Ascending aorta (tissue), 2 donors: ENCODE results near the gene CYP2A13. TPM values are rescaled to one million over a fixed set of nuclear protein-coding genes. Genes with fewer than 3 reads are reported as not detected.
"Not testable (repeated sequence)": the region's sequence is repeated elsewhere in the genome, so short reads cannot be mapped to it uniquely, and the experiment has no call there.

Source experiments
- DNase-seq, 2 donors: peaks; one replicate each; pipeline ENCODE4 v3.0.0-alpha.2; 2019; ENCODE audit warnings: low spot score in 2 of 2
- H3K27ac ChIP-seq, 2 donors: fragments of 200-600 bp; sonication (generic); one replicate each; pipeline ENCODE4 v1.5.1; 2016 to 2017; ENCODE audit warnings: mild to moderate bottlenecking in 1 of 2
- H3K27me3 ChIP-seq: fragments of 200-600 bp; sonication (generic); one replicate; pipeline ENCODE4 v1.5.1; 2017
- H3K36me3 ChIP-seq, 2 donors: fragments of 200-600 bp; sonication (generic); one replicate each; pipeline ENCODE4 v1.5.1; 2016
- H3K4me1 ChIP-seq, 2 donors: fragments of 200-600 bp; sonication (generic); one replicate each; pipeline ENCODE4 v1.5.1; 2016 to 2017; ENCODE audit warnings: mild to moderate bottlenecking in 1 of 2
- H3K4me3 ChIP-seq, 2 donors: fragments of 200-600 bp; sonication (generic); one replicate each; pipeline ENCODE4 v1.5.1; 2016 to 2017; ENCODE audit warnings: mild to moderate bottlenecking in 1 of 2
- H3K9me3 ChIP-seq, 2 donors: fragments of 200-600 bp; sonication (generic); one replicate each; pipeline ENCODE4 v1.5.1; 2016
- CTCF ChIP-seq, 3 experiments: fragments of 200-600 bp in 2 of 3; fragments of 450-650 bp in 1 of 3; sonication (generic) in 2 of 3; IDR thresholded peaks; one replicate each; pipeline ENCODE4 v1.5.1; 2016 to 2019; ENCODE audit warnings: antibody characterized with exemption in 3 of 3, mild to moderate bottlenecking in 1 of 3, moderate library complexity in 1 of 3
- intact Hi-C: fragments of 100-400 bp; cut with DNase I; formaldehyde crosslinking; loops from one replicate; pipeline ENCODE4 v1.15.1; 2023
- total RNA-seq: library from RNA; depleted of rRNA; stranded (reverse); fragments of >200 nt; gene quantifications from one replicate; pipeline ENCODE4 v1.1.0, GENCODE V29; 2016

The CYP2A13 gene
- total RNA-seq = not detected

DNA sequence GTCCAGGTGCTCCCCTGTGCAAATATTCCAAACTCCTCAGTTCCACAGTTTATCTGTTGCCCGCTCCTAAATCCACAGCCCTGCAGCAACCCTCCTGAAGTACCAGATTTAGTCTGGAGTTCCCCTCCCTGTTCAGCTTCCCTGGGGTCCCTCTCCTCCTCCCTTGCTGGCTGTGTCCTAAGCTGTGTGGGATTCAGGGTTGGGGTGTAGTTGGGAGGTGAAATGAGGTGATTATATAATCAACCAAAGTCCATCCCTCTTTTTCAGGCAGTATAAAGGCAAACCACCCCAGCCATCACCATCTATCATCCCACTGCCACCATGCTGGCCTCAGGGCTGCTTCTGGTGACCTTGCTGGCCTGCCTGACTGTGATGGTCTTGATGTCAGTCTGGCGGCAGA lies at the start of gene CYP2A13:
TSS of gene CYP2A13 (plus strand) at position 301 of the 400 bp plus-strand sequence. CDS start at position 322, 21 bp downstream.
- no peaks in the 10 kb centered on the region for H3K27me3 ChIP-seq
- intact Hi-C loops = no loop called here
- no peak for TF ChIP-seq CTCF (IDR thresholded peaks at IDR 0.05)
- no peak for DNase-seq
- H3K36me3 ChIP-seq = no peaks in the 10 kb centered on the region
- H3K4me3 ChIP-seq = no peak within 1 kb of the TSS
- H3K4me1 ChIP-seq = no peaks in the 10 kb centered on the region
- no peaks in the 10 kb centered on the region for H3K9me3 ChIP-seq
- no peak within 1 kb of the TSS for H3K27ac ChIP-seq

GRCh38 chr19:41039806-41040205 lies 48.4 kb upstream of the CYP2A13 start:
- no peaks in the 10 kb centered on the region for H3K27me3 ChIP-seq

GRCh38 chr19:41045095-41045494 lies 43.2 kb upstream of the CYP2A13 start:
- DNase-seq, intact Hi-C loops, H3K27ac ChIP-seq, H3K36me3 ChIP-seq, H3K4me3 ChIP-seq, H3K9me3 ChIP-seq, H3K27me3 ChIP-seq, H3K4me1 ChIP-seq: not testable (repeated sequence)

More at GRCh38 chr19:41039806-41040205, 48.4 kb upstream of the CYP2A13 start:
- H3K4me3 ChIP-seq = no peak overlapping the region
- H3K27ac ChIP-seq = no peak overlapping the region
- no peak for DNase-seq
- H3K4me1 ChIP-seq = no peaks in the 10 kb centered on the region
- H3K9me3 ChIP-seq = no peaks in the 10 kb centered on the region
- no peak for TF ChIP-seq CTCF (IDR thresholded peaks at IDR 0.05)
- intact Hi-C loops = no loop called here
- H3K36me3 ChIP-seq = no peaks in the 10 kb centered on the region

DNA sequence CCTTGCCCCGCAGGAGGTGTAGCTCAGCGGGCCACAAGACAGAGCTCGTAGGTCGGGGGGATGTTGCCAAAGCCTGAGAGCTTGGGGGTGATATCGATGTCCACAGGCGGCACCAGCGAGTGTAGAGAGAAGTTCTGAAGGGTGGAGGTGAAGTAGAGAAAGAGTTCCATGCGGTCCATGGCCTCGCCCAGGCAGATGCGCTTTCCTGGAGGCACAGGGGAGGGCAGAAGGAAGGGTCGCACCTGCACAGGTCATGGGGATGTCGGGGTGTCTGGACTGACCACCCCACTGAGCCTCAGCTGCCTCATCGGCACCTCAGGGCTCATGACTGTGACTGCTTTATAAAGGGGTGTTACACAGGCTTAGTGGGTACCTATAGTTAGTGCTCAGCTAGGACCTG lies 37.8 kb upstream of the CYP2A13 start:
- TF ChIP-seq CTCF (IDR thresholded peaks at IDR 0.05) = no peak
- Histone ChIP-seq H3K27ac (no peak overlapping the region), H3K9me3 (no peaks in the 10 kb centered on the region), H3K4me3 (no peak overlapping the region), H3K27me3 (no peaks in the 10 kb centered on the region), H3K36me3 (no peaks in the 10 kb centered on the region), H3K4me1 (no peaks in the 10 kb centered on the region)
- intact Hi-C loops = no loop called here
- no peak for DNase-seq

DNA sequence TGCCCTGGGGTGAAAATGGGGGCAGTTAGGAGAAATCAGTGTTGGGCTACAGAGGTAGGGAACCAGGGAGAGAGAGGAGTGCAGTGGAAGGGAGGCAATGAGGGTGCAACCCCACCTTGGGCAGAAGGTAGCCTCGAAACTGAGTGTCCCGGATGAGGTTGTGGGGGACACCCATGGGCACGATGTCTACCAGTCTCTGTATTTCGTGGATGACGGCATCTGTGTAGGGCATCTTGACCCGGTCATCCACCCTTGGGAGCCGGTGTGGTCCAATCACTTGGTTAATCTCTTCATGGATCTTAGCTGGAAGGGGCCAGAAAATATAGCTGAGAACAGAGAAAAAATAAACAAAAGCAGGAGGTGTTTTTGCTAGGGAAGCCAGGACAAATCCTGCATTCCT lies 36.1 kb upstream of the CYP2A13 start:
- intact Hi-C loops, H3K9me3 ChIP-seq, H3K27me3 ChIP-seq, H3K4me1 ChIP-seq, H3K27ac ChIP-seq, H3K36me3 ChIP-seq, H3K4me3 ChIP-seq, DNase-seq: not testable (repeated sequence)

GRCh38 chr19:41053331-41053730 lies 34.9 kb upstream of the CYP2A13 start:
- H3K36me3 ChIP-seq, H3K4me1 ChIP-seq, H3K27ac ChIP-seq, H3K9me3 ChIP-seq, DNase-seq, intact Hi-C loops, H3K4me3 ChIP-seq, H3K27me3 ChIP-seq: not testable (repeated sequence)

DNA sequence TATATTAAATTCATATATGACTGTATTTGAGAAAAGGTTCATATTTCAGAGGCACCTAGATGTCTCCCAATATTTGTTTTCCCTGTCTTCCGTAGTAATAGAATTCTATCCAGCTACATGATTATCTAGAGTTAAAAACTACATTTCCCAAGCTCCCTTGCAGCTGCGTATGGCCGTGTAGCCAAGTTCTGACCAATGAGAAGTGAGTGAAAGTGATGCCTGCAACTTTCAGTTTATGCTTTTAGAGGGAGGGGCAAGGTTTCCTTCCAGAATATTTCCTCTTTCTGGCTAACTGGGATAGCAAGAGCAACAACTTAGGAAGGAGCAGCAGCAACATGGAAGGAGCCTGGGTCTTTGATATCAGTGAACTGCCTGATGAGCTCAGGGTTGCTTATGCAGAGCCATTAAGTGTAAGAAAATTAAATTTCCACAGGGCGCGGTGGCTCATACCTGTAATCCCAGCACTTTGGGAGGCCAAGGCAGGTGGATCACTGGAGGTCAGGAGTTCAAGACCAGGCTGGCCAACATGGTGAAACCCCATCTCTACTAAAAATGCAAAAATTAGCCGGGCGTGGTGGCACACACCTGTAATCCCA lies 23.2 kb upstream of the CYP2A13 start:
- no peak overlapping the region for H3K27ac ChIP-seq
- H3K27me3 ChIP-seq = no peaks in the 10 kb centered on the region
- no peaks in the 10 kb centered on the region for H3K36me3 ChIP-seq
- no peak for TF ChIP-seq CTCF (IDR thresholded peaks at IDR 0.05)
- H3K4me3 ChIP-seq = no peak overlapping the region
- H3K4me1 ChIP-seq = no peaks in the 10 kb centered on the region
- DNase-seq = no peak
- intact Hi-C loops = no loop called here
- no peaks in the 10 kb centered on the region for H3K9me3 ChIP-seq
